K562 (cell line): ENCODE results near the gene CCDC127. TPM values are rescaled to one million over a fixed set of nuclear protein-coding genes. Genes with fewer than 3 reads are reported as not detected.

Experiments used
- AFF4 ChIP-seq: sonication (generic); formaldehyde crosslinking; IDR thresholded peaks from 2 replicates; pipeline ENCODE4 v1.8.0; 2023; ENCODE audit warnings: mild to moderate bottlenecking, missing genetic modification reagents
- CHD2 ChIP-seq: IDR thresholded peaks from 2 replicates; pipeline ENCODE4 v1.6.1; 2011; ENCODE audit warnings: low read depth, low read length
- MBD1 ChIP-seq: fragments of 250-450 bp; sonication (Bioruptor Pico); IDR thresholded peaks from 2 replicates; pipeline ENCODE4 v1.8.0; 2022; ENCODE audit warnings: inconsistent platforms
- RBFOX2 ChIP-seq: fragments of 200-400 bp; formaldehyde crosslinking; IDR thresholded peaks from 2 replicates; pipeline ENCODE4 v1.6.1; 2017; ENCODE audit warnings: low read depth, mild to moderate bottlenecking, low read length, moderate library complexity
- RCOR1 ChIP-seq, 2 experiments: IDR thresholded peaks; 2 replicates each; pipeline ENCODE4 v1.6.1; 2012; ENCODE audit warnings: low read depth in 2 of 2, low read length in 2 of 2, borderline replicate concordance in 1 of 2, improper control_type of control experiment in 1 of 2
- SOX6 ChIP-seq: fragments of 450-650 bp; IDR thresholded peaks from 2 replicates; pipeline ENCODE4 v1.6.1; 2014; ENCODE audit warnings: mild to moderate bottlenecking
- ZNF282 ChIP-seq: sonication (generic); formaldehyde crosslinking; IDR thresholded peaks from 2 replicates; pipeline ENCODE4 v1.8.1; 2023; ENCODE audit warnings: missing genetic modification reagents
- ZNF57 ChIP-seq: fragments of 450-650 bp; formaldehyde crosslinking; IDR thresholded peaks from 2 replicates; pipeline ENCODE4 v1.4.0; 2020; ENCODE audit warnings: mild to moderate bottlenecking, moderate library complexity
- polyA plus RNA-seq, 8 experiments: library from polyadenylated mRNA; depleted of rRNA in 4 of 8; stranded (reverse) in 5 of 8; unstranded in 3 of 8; fragments of >200 nt; fragmentation: Nextera tagmentation in 2 of 8; fragmentation: Illumina TruSeq in 1 of 8; extraction: Ambion mirVana in 2 of 8; extraction: Trizol in 1 of 8; gene quantifications; 2 replicates each; pipeline versions ENCODE4 v1.2.1 to v1.2.3, GENCODE V29; 2011 to 2014; ENCODE audit warnings: inconsistent platforms in 1 of 8, missing spikeins in 1 of 8
- total RNA-seq, 7 experiments: library from RNA; depleted of rRNA in 6 of 7; stranded (reverse); fragments of >200 nt in 6 of 7; fragmentation: Illumina TruSeq in 2 of 7; extraction: Trizol in 2 of 7; gene quantifications; 2 replicates each; pipeline versions ENCODE4 v1.2.1 to v1.2.3, GENCODE V29; 2011 to 2021; ENCODE audit warnings: low replicate concordance in 1 of 7
- TF ChIP-seq, protein P1 (sequence below): fragments of 250-450 bp; sonication (Bioruptor Pico); IDR thresholded peaks from 2 replicates; pipeline ENCODE4 v1.5.1; 2021; ENCODE audit warnings: mild to moderate bottlenecking
- TF ChIP-seq, protein P2 (sequence below): fragments of 450-650 bp; IDR thresholded peaks from 2 replicates; pipeline ENCODE4 v1.6.1; 2016; ENCODE audit warnings: low read depth

Gene CCDC127
- total and polyA plus RNA-seq, 9 of the 15 experiments (the other 6 are each of a cell fraction or from before 2014, with no cell fraction given): 2.7 to 4.5 (median 4.1) TPM

- TF ChIP-seq RBFOX2: no peak
- peak in 1 of 2 experiments; percentile 78; a peak in 2 of 4 replicates for TF ChIP-seq RCOR1 (IDR thresholded peaks at IDR 0.05; ENCODE audit: borderline replicate concordance in 1 of 2, low read depth in 2 of 2, low read length in 2 of 2)
- TF ChIP-seq SOX6: no peak
- TF ChIP-seq ZNF57 (CRISPR knock-in tag): no peak
- TF ChIP-seq, protein P1, sequence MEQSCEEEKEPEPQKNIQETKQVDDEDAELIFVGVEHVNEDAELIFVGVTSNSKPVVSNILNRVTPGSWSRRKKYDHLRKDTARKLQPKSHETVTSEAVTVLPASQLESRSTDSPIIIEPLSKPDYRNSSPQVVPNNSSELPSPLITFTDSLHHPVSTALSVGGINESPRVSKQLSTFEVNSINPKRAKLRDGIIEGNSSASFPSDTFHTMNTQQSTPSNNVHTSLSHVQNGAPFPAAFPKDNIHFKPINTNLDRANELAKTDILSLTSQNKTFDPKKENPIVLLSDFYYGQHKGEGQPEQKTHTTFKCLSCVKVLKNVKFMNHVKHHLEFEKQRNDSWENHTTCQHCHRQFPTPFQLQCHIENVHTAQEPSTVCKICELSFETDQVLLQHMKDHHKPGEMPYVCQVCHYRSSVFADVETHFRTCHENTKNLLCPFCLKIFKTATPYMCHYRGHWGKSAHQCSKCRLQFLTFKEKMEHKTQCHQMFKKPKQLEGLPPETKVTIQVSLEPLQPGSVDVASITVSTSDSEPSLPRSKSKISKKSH (CRISPR knock-in tag): no peak
- TF ChIP-seq, protein P2, sequence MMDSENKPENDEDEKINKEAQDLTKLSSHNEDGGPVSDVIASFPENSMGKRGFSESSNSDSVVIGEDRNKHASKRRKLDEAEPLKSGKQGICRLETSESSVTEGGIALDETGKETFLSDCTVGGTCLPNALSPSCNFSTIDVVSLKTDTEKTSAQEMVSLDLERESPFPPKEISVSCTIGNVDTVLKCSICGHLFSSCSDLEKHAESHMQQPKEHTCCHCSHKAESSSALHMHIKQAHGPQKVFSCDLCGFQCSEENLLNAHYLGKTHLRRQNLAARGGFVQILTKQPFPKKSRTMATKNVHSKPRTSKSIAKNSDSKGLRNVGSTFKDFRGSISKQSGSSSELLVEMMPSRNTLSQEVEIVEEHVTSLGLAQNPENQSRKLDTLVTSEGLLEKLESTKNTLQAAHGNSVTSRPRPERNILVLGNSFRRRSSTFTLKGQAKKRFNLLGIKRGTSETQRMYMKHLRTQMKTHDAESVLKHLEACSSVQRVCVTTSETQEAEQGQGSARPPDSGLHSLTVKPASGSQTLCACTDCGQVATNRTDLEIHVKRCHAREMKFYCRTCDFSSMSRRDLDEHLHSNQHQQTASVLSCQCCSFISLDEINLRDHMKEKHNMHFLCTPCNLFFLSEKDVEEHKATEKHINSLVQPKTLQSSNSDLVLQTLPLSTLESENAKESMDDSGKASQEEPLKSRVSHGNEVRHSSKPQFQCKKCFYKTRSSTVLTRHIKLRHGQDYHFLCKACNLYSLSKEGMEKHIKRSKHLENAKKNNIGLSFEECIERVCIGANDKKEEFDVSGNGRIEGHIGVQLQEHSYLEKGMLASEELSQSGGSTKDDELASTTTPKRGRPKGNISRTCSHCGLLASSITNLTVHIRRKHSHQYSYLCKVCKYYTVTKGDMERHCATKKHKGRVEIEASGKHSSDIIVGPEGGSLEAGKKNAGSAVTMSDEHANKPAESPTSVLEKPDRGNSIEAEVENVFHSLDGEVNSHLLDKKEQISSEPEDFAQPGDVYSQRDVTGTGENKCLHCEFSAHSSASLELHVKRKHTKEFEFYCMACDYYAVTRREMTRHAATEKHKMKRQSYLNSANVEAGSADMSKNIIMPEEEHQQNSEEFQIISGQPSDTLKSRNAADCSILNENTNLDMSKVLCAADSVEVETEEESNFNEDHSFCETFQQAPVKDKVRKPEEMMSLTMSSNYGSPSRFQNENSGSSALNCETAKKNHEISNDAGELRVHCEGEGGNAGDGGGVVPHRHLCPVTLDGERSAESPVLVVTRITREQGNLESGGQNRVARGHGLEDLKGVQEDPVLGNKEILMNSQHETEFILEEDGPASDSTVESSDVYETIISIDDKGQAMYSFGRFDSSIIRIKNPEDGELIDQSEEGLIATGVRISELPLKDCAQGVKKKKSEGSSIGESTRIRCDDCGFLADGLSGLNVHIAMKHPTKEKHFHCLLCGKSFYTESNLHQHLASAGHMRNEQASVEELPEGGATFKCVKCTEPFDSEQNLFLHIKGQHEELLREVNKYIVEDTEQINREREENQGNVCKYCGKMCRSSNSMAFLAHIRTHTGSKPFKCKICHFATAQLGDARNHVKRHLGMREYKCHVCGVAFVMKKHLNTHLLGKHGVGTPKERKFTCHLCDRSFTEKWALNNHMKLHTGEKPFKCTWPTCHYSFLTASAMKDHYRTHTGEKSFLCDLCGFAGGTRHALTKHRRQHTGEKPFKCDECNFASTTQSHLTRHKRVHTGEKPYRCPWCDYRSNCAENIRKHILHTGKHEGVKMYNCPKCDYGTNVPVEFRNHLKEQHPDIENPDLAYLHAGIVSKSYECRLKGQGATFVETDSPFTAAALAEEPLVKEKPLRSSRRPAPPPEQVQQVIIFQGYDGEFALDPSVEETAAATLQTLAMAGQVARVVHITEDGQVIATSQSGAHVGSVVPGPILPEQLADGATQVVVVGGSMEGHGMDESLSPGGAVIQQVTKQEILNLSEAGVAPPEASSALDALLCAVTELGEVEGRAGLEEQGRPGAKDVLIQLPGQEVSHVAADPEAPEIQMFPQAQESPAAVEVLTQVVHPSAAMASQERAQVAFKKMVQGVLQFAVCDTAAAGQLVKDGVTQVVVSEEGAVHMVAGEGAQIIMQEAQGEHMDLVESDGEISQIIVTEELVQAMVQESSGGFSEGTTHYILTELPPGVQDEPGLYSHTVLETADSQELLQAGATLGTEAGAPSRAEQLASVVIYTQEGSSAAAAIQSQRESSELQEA: no peak
- no peak for TF ChIP-seq AFF4 (CRISPR knock-in tag)
- TF ChIP-seq MBD1 (CRISPR knock-in tag): no peak
- TF ChIP-seq ZNF282 (CRISPR knock-in tag): no peak
- no peak for TF ChIP-seq CHD2
Measured at GRCh38 chr5:188488-189481, 29.2 kb downstream of the CCDC127 start (continued).
